SK-N-SH (cell line): ENCODE results near the gene DEPDC5. TPM values are rescaled to one million over a fixed set of nuclear protein-coding genes. Genes with fewer than 3 reads are reported as not detected.

Experiments used
- CTCF ChIA-PET: fragments of 300-600, 350-600 bp; formaldehyde crosslinking; extraction: SDS; loops from one replicate; lab custom pipeline; 2021; lab: Yijun Ruan, JAX
- POLR2A ChIA-PET: fragments of 350-600 bp; sonication (Branson Sonifier 250); formaldehyde crosslinking; extraction: SDS; loops from one replicate; lab custom pipeline; 2020; ENCODE audit warnings: antibody characterized with exemption, inconsistent platforms; lab: Yijun Ruan, JAX
- DNase-seq: peaks from one replicate; pipeline ENCODE4 v3.0.0; 2012
- H2AFZ ChIP-seq: fragments of 200-600 bp; sonication (generic); 2 replicates; pipeline ENCODE4 v1.8.1; 2016; ENCODE audit warnings: antibody characterized with exemption, mild to moderate bottlenecking, low read depth
- H3F3A ChIP-seq: fragments of 200-600 bp; sonication (generic); replicated peaks from 2 replicates; pipeline ENCODE3; 2016; ENCODE audit warnings: antibody characterized with exemption, mild to moderate bottlenecking; ENCODE audit not compliant: insufficient read depth
- H3K27ac ChIP-seq, 2 experiments: fragments of 200-500 bp in 1 of 2; fragments of 200-600 bp in 1 of 2; sonication (Bioruptor generic) in 1 of 2; sonication (generic), shearing (Covaris generic) in 1 of 2; 2 replicates each; pipeline versions ENCODE4 v1.5.1 to v1.6.1; 2014 to 2016; ENCODE audit warnings: low read depth in 2 of 2, inconsistent platforms in 1 of 2, low read length in 1 of 2, mild to moderate bottlenecking in 1 of 2, mixed read lengths in 1 of 2
- H3K27me3 ChIP-seq: fragments of 200-600 bp; sonication (generic), shearing (Covaris generic); 2 replicates; pipeline ENCODE4 v1.6.1; 2016; ENCODE audit warnings: mixed run types; ENCODE audit not compliant: insufficient read depth
- H3K36me3 ChIP-seq, 2 experiments: fragments of 200-500 bp in 1 of 2; fragments of 200-600 bp in 1 of 2; sonication (Bioruptor generic) in 1 of 2; sonication (generic) in 1 of 2; replicated peaks in 1 of 2; 2 replicates each; pipeline versions ENCODE3 to v1.5.1; 2014 to 2016; ENCODE audit warnings: low read length in 1 of 2, mild to moderate bottlenecking in 1 of 2; ENCODE audit not compliant: insufficient read depth in 2 of 2, control insufficient read depth in 1 of 2
- H3K4me1 ChIP-seq, 2 experiments: fragments of 200-500 bp in 1 of 2; fragments of 200-600 bp in 1 of 2; sonication (Bioruptor generic) in 1 of 2; sonication (generic), shearing (Covaris generic) in 1 of 2; 2 replicates each; pipeline versions ENCODE4 v1.5.1 to v1.6.1; 2014 to 2016; ENCODE audit warnings: low read depth in 1 of 2, low read length in 1 of 2, mixed run types in 1 of 2; ENCODE audit not compliant: insufficient read depth in 2 of 2, control insufficient read depth in 1 of 2
- H3K4me2 ChIP-seq: fragments of 200-600 bp; sonication (generic), shearing (Covaris generic); 2 replicates; pipeline ENCODE4 v1.6.1; 2017; ENCODE audit warnings: mixed run types
- H3K4me3 ChIP-seq, 2 experiments: fragments of 200-500 bp in 1 of 2; fragments of 200-600 bp in 1 of 2; sonication (Bioruptor generic) in 1 of 2; sonication (generic), shearing (Covaris generic) in 1 of 2; 2 replicates each; pipeline versions ENCODE4 v1.5.1 to v1.8.1; 2014 to 2016; ENCODE audit warnings: low read depth in 2 of 2, inconsistent platforms in 1 of 2, low read length in 1 of 2, mild to moderate bottlenecking in 1 of 2, mixed read lengths in 1 of 2, moderate library complexity in 1 of 2
- H3K79me2 ChIP-seq: fragments of 200-600 bp; sonication (generic); 2 replicates; pipeline ENCODE4 v1.8.1; 2017; ENCODE audit warnings: mild to moderate bottlenecking; ENCODE audit not compliant: insufficient read depth
- H3K9ac ChIP-seq: fragments of 200-600 bp; sonication (generic); 2 replicates; pipeline ENCODE4 v1.6.1; 2017; ENCODE audit warnings: mixed run types
- H3K9me2 ChIP-seq: fragments of 200-600 bp; sonication (generic); 2 replicates; pipeline ENCODE4 v1.6.1; 2017; ENCODE audit warnings: mixed run types
- H3K9me3 ChIP-seq: fragments of 200-600 bp; sonication (generic); 2 replicates; pipeline ENCODE4 v1.6.1; 2017; ENCODE audit warnings: mixed run types, mild to moderate bottlenecking, moderate library complexity
- H4K20me1 ChIP-seq: fragments of 200-600 bp; sonication (generic); 2 replicates; pipeline ENCODE4 v1.6.1; 2017; ENCODE audit warnings: mild to moderate bottlenecking, mixed run types; ENCODE audit not compliant: insufficient read depth
- ELF1 ChIP-seq: IDR thresholded peaks from 2 replicates; pipeline ENCODE4 v1.4.0; 2012
- EZH2phosphoT487 ChIP-seq: fragments of 200-600 bp; sonication (generic); IDR thresholded peaks from 2 replicates; pipeline ENCODE4 v1.6.1; 2017; ENCODE audit warnings: low read depth, mixed run types, mild to moderate bottlenecking, antibody characterized with exemption, moderate library complexity, borderline replicate concordance
- FOSL2 ChIP-seq: IDR thresholded peaks from 2 replicates; pipeline ENCODE4 v1.4.0; 2012; ENCODE audit warnings: low read depth, mild to moderate bottlenecking, moderate library complexity, borderline replicate concordance
- FOXJ3 ChIP-seq: sonication (generic); formaldehyde crosslinking; IDR thresholded peaks from 2 replicates; pipeline ENCODE4 v1.5.1; 2020; ENCODE audit warnings: mild to moderate bottlenecking, missing genetic modification reagents
- GABPA ChIP-seq: IDR thresholded peaks from 2 replicates; pipeline ENCODE4 v1.4.0; 2012; ENCODE audit warnings: low read depth, mild to moderate bottlenecking
- MEF2A ChIP-seq: IDR thresholded peaks from 2 replicates; pipeline ENCODE4 v1.4.0; 2012; ENCODE audit warnings: low read depth, borderline replicate concordance
- MXI1 ChIP-seq: IDR thresholded peaks from 2 replicates; pipeline ENCODE4 v1.6.1; 2012; ENCODE audit warnings: mild to moderate bottlenecking, low read depth, low read length, improper control_type of control experiment
- RCOR1 ChIP-seq: fragments of 150-350 bp; IDR thresholded peaks from 2 replicates; pipeline ENCODE4 v1.6.1; 2017; ENCODE audit warnings: antibody characterized with exemption, low read length
- RFX5 ChIP-seq: IDR thresholded peaks from 2 replicates; pipeline ENCODE4 v1.6.1; 2012; ENCODE audit warnings: mild to moderate bottlenecking, improper control_type of control experiment, low read length
- RXRA ChIP-seq: IDR thresholded peaks from 2 replicates; pipeline ENCODE4 v1.4.0; 2012; ENCODE audit warnings: low read depth, mild to moderate bottlenecking, borderline replicate concordance
- SIN3A ChIP-seq: IDR thresholded peaks from 2 replicates; pipeline ENCODE4 v1.6.1; 2012; ENCODE audit warnings: low read depth, mild to moderate bottlenecking, low read length, moderate library complexity, borderline replicate concordance
- SMC3 ChIP-seq: IDR thresholded peaks from 2 replicates; pipeline ENCODE4 v1.6.1; 2012; ENCODE audit warnings: low read depth, low read length, improper control_type of control experiment
- TAF1 ChIP-seq: IDR thresholded peaks from 2 replicates; pipeline ENCODE4 v1.6.1; 2012; ENCODE audit warnings: low read depth, mild to moderate bottlenecking, low read length, moderate library complexity, borderline replicate concordance
- TCF12 ChIP-seq: IDR thresholded peaks from 2 replicates; pipeline ENCODE4 v1.4.0; 2012
- TEAD4 ChIP-seq: IDR thresholded peaks from 2 replicates; pipeline ENCODE4 v1.4.0; 2012; ENCODE audit warnings: mild to moderate bottlenecking, borderline replicate concordance; ENCODE audit not compliant: insufficient read depth
- YY1 ChIP-seq: IDR thresholded peaks from 2 replicates; pipeline ENCODE4 v1.4.0; 2012; ENCODE audit warnings: low read depth, mild to moderate bottlenecking
- WGBS: methylation state at CpG from one replicate; pipeline ENCODE4 v1.1.6; 2017; ENCODE audit warnings: low lambda C conversion rate; 5-methylcytosine and 5-hydroxymethylcytosine counted together
- polyA plus RNA-seq, 3 experiments: library from polyadenylated mRNA; depleted of rRNA; stranded (reverse); fragments of >200 nt; gene quantifications; 2 replicates each; pipeline ENCODE4 v1.2.3, GENCODE V29; 2012
- TF ChIP-seq, protein P1 (sequence below): fragments of 150-350 bp; IDR thresholded peaks from 2 replicates; pipeline ENCODE4 v1.6.1; 2016; ENCODE audit warnings: mild to moderate bottlenecking, low read depth, low read length
- TF ChIP-seq, protein P2 (sequence below): IDR thresholded peaks from 2 replicates; pipeline ENCODE4 v1.4.0; 2012; ENCODE audit warnings: low read depth, borderline replicate concordance
- TF ChIP-seq, protein P3 (sequence below): IDR thresholded peaks from 2 replicates; pipeline ENCODE4 v1.6.1; 2012; ENCODE audit warnings: mild to moderate bottlenecking, low read depth, low read length, moderate library complexity

Gene DEPDC5
- polyA plus RNA-seq, 1 of the 3 experiments (the other 2 are of a cell fraction): 7.8 TPM

DNA sequence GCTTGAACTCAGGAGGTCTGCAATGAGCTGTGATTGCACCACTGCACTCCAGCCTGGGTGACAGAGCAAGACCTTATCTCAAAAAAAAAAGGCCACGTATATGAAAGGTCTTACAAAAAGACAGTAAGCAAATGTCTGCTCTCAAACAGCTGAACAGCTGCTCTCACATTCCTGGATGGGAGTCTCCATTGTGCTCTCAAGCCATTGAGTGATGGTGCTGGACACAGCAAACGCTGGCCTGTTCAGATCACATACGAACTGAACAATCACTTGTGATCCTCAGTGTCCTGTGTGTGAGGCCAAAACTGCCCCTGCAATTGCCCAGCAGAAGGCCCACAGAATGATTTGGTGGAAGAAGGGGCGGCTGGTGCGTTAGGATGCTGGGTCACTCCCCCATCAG lies 156.2 kb downstream of the DEPDC5 start:
- 77% methylated on average over 3 of the region's 5 CpGs for WGBS
- H3K4me2 ChIP-seq: no peak overlapping the region
- no peak overlapping the region for H3K4me3 ChIP-seq
- no peak overlapping the region for H3K27ac ChIP-seq
- H3F3A ChIP-seq: no peaks in the 10 kb centered on the region
- TF ChIP-seq, protein P1, sequence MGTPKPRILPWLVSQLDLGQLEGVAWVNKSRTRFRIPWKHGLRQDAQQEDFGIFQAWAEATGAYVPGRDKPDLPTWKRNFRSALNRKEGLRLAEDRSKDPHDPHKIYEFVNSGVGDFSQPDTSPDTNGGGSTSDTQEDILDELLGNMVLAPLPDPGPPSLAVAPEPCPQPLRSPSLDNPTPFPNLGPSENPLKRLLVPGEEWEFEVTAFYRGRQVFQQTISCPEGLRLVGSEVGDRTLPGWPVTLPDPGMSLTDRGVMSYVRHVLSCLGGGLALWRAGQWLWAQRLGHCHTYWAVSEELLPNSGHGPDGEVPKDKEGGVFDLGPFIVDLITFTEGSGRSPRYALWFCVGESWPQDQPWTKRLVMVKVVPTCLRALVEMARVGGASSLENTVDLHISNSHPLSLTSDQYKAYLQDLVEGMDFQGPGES: no peak
- TF ChIP-seq MXI1 (no peak), TAF1 (no peak), SMC3 (no peak), RFX5 (no peak), ELF1 (no peak), SIN3A (no peak), YY1 (no peak), GABPA (no peak), EZH2phosphoT487 (no peak)
- TF ChIP-seq, protein P2, sequence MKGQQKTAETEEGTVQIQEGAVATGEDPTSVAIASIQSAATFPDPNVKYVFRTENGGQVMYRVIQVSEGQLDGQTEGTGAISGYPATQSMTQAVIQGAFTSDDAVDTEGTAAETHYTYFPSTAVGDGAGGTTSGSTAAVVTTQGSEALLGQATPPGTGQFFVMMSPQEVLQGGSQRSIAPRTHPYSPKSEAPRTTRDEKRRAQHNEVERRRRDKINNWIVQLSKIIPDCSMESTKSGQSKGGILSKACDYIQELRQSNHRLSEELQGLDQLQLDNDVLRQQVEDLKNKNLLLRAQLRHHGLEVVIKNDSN: no peak
- ChIA-PET CTCF (no interaction called here), POLR2A (no interaction called here)
- H3K4me1 ChIP-seq: no peaks in the 10 kb centered on the region
- no peak overlapping the region for H2AFZ ChIP-seq
- no peaks in the 10 kb centered on the region for H3K9me3 ChIP-seq
- no peak for DNase-seq
- no peaks in the 10 kb centered on the region for H3K27me3 ChIP-seq
- H3K79me2 ChIP-seq: no peaks in the 10 kb centered on the region
- H3K9ac ChIP-seq: no peak overlapping the region
- H4K20me1 ChIP-seq: no peaks in the 10 kb centered on the region
- no peaks in the 10 kb centered on the region for H3K9me2 ChIP-seq
- peaks cover 6 to 8% of the 10 kb centered on the region in 2 experiments for H3K36me3 ChIP-seq

DNA sequence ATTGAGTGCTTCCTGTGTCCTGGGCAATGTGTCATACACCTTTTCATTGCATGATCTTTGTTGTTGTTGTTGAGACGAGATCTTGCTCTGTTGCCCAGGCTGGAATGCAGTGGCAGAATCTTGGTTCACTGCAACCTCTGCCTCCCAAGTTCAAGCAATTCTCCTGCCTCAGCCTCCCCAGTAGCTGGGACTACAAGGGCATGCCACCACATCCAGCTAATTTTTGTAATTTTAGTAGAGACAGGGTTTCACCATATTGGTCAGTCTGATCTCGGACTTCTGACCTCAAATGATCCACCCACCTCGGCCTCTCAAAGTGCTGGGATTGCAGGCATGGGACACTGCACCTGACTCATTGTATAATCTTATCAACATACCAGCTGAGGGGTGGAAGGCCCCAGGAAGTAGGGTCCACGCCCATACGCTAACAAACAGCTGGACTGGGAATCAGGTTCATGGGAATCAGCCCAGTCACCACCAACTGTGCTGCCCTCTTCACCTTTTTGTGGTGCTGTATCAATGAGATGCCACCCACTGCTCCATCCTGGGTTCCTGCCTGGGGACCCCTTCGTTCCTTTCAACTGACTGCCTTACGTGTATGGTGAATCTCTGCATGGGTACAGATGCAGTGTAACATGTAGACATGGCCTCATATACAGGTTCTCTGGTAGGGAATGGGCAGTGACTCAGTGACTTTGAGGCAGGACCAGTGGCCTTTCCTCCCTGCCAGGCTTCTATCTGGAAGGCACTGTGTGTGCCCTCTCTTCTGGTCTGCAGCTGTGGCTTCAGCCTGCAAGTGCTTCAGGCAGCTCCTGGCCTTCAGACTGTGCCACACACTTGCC lies 158.0 kb downstream of the DEPDC5 start:
- 71% methylated on average over 6 of the region's 7 CpGs for WGBS
- no peak overlapping the region for H3K4me2 ChIP-seq
- H3K79me2 ChIP-seq: no peaks in the 10 kb centered on the region
- TF ChIP-seq TEAD4: no peak
- TF ChIP-seq FOSL2: no peak
- TF ChIP-seq MEF2A: no peak
- TF ChIP-seq RCOR1: no peak
- TF ChIP-seq, protein P3, sequence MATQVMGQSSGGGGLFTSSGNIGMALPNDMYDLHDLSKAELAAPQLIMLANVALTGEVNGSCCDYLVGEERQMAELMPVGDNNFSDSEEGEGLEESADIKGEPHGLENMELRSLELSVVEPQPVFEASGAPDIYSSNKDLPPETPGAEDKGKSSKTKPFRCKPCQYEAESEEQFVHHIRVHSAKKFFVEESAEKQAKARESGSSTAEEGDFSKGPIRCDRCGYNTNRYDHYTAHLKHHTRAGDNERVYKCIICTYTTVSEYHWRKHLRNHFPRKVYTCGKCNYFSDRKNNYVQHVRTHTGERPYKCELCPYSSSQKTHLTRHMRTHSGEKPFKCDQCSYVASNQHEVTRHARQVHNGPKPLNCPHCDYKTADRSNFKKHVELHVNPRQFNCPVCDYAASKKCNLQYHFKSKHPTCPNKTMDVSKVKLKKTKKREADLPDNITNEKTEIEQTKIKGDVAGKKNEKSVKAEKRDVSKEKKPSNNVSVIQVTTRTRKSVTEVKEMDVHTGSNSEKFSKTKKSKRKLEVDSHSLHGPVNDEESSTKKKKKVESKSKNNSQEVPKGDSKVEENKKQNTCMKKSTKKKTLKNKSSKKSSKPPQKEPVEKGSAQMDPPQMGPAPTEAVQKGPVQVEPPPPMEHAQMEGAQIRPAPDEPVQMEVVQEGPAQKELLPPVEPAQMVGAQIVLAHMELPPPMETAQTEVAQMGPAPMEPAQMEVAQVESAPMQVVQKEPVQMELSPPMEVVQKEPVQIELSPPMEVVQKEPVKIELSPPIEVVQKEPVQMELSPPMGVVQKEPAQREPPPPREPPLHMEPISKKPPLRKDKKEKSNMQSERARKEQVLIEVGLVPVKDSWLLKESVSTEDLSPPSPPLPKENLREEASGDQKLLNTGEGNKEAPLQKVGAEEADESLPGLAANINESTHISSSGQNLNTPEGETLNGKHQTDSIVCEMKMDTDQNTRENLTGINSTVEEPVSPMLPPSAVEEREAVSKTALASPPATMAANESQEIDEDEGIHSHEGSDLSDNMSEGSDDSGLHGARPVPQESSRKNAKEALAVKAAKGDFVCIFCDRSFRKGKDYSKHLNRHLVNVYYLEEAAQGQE: no peak
- TF ChIP-seq, protein P2: no peak
- TF ChIP-seq, protein P1: no peak
- TF ChIP-seq FOXJ3 (CRISPR knock-in tag): no peak
- no peak for TF ChIP-seq TCF12
- TF ChIP-seq RXRA: no peak

More for the DNA sequence above, 158.0 kb downstream of the DEPDC5 start:
- Histone ChIP-seq H3K36me3 (peaks cover 2 to 6% of the 10 kb centered on the region in 2 experiments), H3K27ac (no peak overlapping the region), H4K20me1 (no peaks in the 10 kb centered on the region), H2AFZ (no peak overlapping the region), H3K9me2 (no peaks in the 10 kb centered on the region), H3K9me3 (no peaks in the 10 kb centered on the region), H3K27me3 (no peaks in the 10 kb centered on the region), H3F3A (no peaks in the 10 kb centered on the region), H3K9ac (no peak overlapping the region), H3K4me3 (no peak overlapping the region), H3K4me1 (no peaks in the 10 kb centered on the region)
- ChIA-PET CTCF (no interaction called here), POLR2A (interaction anchor here (1.1 kb wide), 1 partner anchor 21 kb away, joined by 5 read pairs; no protein-coding TSS in a partner anchor)
- no peak for DNase-seq
